HG02852 (cell line): ENCODE results near the gene STMN1.

Experiments used
- ATAC-seq: cut with Tn5 transposase; IDR thresholded peaks from one replicate; pipeline ENCODE4 v1.9.1; 2021; ENCODE audit warnings: mild to moderate bottlenecking, moderate library complexity; ENCODE audit not compliant: unreplicated experiment

The STMN1 gene

DNA sequence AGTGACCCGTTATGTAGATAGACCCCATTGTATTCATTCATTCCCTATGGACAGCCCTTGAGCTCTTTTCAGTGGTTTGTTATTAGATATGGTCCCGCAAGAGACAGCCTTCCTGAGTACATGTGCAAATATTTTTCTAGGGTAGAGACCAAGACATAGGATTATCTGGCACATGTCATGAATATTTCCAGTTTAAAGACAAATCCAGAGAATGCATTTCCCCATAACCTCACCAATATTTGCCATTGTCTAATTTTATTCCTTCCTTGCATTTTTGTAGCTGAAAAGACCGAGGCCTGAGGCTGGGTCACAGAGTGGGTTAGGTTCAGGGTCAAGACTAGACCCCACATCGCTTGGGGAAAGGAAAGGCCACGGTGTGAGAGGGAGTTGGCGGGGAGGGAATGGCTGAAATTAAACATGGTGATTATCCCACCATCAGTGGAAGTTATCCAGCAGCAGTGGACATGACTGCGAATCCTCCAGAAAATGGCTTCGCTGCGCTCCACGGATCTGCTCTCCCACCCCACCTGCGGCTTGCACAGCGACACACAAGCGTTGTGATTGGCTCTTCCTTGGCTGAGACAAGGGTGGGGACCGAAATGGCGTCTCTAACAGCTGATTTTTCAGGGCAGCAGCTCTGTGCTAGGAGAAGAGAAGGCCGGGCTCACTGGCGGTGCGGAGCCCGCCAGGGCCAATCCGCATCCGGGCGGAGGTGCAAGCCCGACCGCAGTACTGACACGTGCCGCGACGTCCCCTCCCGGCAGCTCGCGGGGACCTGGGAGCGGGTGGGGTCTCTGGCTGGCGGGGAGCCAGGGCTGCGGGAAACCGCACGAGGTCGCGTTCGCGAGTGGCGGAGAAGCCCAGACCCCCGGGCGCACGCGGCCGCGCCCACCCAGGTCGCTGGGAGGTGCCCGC, 16.1 kb upstream of the STMN1 start:
- ATAC-seq: no peak

GRCh38 chr1:25918615-25919014, 12.4 kb upstream of the STMN1 start:
- ATAC-seq: no peak

DNA sequence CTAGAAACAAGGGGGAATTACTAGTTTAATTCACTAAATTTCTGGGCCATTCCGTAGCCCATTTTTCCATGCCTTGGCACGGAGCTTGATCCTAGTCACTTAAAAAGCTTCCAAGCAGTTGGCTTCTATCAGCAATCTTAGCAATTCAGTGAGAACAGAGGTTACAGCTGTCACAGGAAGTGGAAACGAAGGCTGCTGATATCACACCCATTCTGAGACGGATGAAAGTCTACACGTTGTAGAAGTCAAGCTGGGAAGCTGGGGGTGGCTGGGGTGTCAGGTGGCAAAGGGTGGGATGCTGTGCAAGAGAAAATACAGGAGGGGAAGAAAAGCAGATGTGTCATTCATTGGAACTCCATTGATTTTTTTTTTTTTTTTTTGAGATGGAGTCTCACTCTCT, 11.8 kb upstream of the STMN1 start:
- no peak for ATAC-seq

DNA sequence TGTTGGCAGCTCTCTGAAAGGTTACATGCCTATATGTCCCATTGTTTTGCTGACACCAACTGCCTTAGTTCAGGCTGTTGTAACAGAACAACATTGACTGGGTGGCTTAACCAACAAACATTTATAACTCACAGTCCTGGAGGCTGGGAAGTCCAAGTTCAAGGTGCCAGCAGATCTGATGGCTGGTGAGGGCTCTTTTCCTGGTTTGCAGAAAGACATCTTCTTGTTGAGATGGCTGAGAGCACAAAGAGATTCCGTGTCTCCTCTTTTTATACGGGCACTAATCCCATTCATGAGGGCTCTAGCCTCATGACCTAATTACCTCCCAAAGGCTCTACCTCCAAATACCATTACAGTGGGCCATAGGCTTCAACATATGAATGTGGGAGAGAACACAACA, 10.2 kb upstream of the STMN1 start:
- ATAC-seq: no peak

DNA sequence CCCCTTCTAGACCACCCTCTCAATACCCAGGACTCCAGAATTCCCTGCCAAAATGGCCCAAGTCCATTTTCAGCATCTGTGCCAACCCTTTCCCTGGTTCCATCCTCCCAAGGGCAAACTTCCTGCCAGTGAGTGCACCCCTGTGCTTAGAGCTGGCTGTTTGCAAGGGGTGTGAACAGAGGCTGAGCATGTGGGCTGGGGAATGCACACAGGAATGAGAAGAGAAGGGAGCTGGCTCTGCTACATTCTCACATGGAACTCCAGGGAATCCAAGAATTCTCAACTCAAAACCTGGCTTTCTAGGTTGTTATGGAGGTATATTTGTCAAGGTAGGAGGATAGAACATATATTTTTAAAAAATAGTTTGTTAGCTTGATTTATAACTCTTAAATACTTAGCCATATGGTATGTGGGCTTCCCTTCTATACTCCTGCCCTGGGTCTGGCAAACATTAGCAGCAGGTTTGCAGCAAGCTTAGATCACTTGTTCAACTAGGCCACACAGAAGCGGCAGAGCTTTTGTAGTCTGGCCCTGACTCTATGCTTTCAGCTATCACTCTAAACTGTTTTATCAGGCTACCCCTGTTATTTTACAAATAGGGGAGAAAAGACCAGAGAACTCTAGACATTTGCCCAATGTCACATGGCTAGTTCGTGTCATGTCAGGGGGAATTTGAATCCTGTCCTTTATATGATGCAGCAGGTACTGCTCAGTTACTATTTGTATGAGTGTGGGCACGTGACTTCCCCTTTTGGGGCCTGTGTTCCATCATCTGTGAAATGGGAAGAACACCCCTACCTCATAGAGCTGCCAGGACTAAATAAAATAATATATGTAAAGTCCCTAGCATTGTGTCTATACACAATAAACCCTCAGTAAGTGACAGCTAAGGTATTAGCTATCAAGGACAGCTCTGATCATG, 8.1 kb upstream of the STMN1 start:
- ATAC-seq: no peak

GRCh38 chr1:25913206-25913605, 7.0 kb upstream of the STMN1 start:
- no peak for ATAC-seq

DNA sequence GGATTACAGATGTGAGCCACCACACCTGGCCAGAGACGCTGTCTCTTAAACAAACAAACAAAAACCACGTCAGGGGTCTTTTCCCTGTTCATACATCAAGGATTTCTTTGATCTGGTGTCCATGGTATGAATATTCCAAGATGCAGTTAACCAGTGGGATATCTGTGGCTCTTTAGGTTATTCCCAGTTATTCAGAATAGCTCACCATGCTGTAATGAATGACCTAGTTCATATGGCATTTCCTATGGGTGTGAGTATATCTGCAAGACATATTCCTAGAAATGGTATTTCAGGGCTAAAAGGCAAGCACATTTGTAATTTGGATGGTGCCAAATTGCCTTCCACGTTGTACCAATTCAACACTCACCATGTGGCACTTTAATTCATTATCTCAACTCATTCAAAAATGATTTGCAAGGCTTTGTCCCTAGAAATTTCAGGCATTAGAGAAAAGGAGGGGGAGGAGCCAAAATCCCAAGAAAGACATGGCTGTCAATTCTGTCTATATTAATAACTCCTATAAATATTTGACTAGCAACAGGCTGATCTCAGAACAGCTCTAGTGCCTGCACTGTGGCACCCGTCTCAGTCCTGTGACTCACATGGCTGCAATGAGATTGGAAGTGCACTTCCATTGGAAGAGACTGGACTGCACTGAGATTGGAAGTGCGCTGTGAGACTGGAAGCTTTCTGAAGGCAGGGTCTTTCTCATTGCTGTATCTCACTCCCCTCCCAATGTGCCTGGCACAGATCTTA, 6.0 kb upstream of the STMN1 start:
- ATAC-seq: no peak

- no peak for ATAC-seq
Measured at GRCh38 chr1:25911162-25911561, 4.9 kb upstream of the STMN1 start.

DNA sequence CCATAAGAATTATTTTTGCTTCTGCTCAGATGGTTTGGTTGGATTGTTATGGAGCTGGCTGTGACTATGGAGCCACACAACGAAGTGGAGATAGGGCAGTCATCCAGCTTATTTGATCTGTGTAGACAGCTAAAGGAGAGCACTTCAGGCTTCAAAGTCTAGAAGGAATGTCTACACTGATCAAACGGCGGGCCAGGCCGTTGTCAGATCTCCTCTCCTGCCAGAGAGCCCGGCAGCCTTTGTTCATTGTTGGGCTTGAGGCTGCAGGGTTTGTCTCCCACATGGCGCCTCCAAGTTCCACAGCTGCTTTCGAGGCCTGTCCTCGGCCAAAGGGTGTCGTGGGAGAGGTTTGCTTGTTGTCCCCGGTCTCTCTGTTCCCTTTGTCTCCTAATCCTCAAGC, 2.8 kb upstream of the STMN1 start:
- no peak for ATAC-seq

DNA sequence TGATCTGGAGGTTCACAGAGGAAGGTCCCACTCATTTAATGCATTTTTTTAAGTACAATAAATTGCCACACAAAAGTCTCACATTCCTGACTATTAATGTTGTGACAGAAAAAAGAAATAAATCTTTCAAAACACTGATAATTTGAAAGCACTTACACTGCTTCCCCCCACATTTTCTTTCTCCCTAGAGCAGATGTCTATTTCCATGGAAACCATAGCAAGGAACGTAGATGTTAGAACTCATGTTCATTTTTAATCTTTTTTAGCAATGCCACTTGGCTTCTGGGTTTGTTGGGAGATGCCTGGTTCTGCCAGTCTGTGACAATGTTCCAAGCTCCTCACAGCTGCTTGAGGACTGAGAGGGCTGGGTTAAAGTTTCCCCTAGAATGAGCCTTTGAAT, 1.9 kb upstream of the STMN1 start:
- no peak for ATAC-seq

DNA sequence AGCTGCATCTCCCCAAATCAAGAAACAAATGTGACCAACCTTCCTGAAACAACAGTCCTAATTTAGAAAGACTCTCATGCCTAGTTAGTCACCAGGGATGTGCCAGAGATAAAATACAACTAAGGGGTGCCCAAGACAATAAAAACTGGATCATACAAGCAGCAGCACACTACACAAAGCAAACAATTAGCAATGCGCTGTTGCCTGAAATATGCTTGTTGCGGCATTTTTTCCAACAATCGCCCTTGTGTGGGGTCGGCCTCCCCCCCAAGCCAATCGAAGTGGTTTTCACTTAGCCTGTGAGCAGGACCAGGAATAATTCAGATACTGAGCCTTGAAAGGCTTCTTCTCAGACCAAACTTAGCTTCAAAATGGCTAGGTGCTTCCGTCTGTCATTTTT, 1.4 kb upstream of the STMN1 start:
- ATAC-seq: no peak

DNA sequence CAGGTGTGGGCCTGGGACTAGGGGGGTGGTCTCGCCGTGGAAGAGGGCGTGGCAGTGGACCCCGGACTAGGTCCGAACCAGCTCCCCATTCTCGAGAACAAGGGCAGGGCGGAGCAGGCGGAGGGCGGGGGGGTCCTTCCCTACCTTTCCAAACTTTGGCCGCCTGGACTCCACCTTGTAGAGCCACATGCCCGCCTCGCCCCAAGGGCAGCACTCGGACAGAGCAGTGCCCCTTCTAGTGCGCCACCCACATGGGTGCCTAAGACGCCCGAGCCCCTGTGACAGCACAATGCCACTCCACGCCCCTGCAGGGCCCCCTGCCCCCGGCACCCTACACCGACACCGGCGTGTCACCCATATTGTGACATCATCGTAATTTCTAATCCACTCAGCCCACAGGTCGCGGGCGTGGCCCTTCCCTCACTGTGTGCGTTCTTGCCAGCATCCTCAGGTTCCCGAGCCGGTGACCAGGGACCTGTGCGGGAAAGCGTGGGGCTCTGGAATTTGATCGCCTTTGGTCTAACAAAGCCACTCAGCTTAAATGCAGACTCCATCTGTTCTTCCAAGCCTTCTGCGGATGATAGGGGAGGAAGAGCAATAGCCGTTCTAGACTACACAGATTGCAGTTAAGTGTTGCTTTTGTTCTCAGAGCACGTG, 553 bp upstream of the STMN1 start:
- ATAC-seq: no peak

DNA sequence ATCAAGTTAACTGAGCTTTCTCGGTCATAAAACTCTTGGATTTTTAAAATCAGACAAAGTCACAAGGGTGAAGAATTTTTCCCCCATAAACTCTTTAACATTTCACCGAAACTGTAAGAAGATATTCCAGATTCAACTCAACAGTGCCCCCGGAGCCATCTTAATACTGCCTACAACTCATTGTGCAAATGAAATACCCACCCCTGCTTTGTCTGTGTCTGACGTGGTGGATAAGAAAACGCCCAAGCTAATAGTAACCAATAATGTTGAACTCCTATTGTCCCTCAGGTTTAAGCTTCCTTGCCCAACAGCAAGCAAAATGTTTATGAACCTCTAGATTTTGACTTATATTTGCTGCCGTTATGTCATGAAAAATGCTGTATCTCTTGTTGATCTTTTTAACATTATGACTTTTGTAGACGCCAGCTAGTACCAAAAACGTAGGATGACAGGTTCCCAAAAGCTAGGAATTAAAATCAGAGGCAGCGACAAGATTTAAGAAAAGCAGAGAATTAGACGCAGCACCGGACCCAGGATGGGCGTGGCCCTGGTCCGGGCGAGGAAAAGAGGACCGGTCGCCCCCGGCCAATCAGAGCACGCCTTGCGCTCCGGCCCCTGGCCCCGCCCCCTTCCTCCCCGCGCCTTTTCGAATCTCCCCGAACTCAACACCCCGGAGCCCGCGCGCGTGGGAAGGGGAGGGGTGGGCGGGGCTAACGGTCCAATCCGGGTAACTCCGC, 1.1 kb downstream of the STMN1 start:
- ATAC-seq: peak; percentile 73

GRCh38 chr1:25903986-25904385, 2.2 kb downstream of the STMN1 start:
- no peak for ATAC-seq

DNA sequence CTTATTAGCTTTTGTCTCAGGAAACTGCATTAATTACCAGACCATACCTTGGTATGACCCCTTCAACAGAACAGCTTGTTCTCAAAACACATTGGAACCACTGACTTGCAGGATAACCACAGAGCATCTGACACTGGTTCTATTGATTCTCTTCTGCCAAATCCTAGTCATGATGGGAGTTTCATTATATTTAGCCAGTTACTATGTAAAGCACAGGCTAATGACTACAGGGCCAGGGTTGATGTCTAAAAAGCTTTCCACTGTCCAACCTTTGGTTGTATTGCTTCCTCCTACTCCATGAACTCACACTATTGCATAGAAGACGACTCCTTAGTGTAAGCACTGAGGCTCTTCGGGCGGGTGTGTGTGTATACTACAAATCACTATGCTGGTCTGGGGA, 3.8 kb downstream of the STMN1 start:
- no peak for ATAC-seq

GRCh38 chr1:25900219-25900618, 6.0 kb downstream of the STMN1 start:
- no peak for ATAC-seq

DNA sequence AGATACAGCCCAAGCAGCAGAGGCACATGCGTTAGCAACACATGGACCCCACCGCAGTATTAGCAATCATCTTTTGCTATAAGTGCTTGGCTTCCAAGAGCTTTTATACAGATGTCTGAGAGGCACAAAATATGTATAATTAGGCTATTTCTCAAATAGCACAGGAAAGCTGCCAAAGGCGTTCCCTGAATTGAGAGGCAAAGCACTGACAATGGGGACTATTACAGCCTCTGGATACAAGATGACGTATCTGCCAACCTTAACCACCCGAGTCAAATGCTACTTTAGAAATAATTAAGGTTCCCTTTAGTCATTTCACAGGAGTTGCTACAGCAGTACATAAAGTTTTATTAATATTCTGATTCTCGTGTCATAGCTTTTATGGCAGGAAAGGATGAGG, 6.4 kb downstream of the STMN1 start:
- no peak for ATAC-seq

- no peak for ATAC-seq
Measured at GRCh38 chr1:25898223-25899015, 7.8 kb downstream of the STMN1 start.

DNA sequence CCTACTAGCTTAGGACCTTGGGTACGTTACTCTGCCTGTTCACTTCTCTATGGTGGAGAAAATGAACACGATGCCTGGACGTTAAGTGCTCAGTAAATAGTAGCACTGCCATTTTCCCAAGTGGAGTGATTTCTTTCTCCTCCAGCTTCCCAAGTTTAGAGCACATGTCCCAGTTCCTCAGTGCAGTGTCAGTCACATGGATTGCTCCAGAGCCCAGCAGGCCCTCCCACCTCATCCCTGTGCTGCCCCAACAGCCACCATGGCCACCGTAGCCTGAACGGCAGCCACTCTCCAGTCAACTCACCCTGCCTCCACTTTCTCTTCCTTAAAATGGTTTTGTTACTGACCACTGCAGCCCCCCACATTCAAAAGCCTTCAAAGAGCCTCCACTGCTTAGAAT, 8.5 kb downstream of the STMN1 start:
- no peak for ATAC-seq
